H1 (cell line): ENCODE measurements around the gene PGM3. TPM values are rescaled to one million over a fixed set of nuclear protein-coding genes. Genes with fewer than 3 reads are reported as not detected.

ENCODE experiments used
- CHD1 ChIP-seq: IDR thresholded peaks from 2 replicates; pipeline ENCODE4 v1.6.1; 2012; ENCODE audit warnings: low read depth, low read length, improper control_type of control experiment
- EP300 ChIP-seq, 2 experiments: IDR thresholded peaks; 1 replicate in 1 of 2; 2 replicates in 1 of 2; pipeline ENCODE4 v1.6.1; 2011 to 2012; ENCODE audit warnings: low read depth in 2 of 2, low read length in 2 of 2, mild to moderate bottlenecking in 2 of 2, borderline replicate concordance in 1 of 2, inconsistent platforms in 1 of 2, moderate library complexity in 1 of 2
- NANOG ChIP-seq: IDR thresholded peaks from 2 replicates; pipeline ENCODE4 v1.6.1; 2011; ENCODE audit warnings: low read length, low read depth, mild to moderate bottlenecking, inconsistent platforms; ENCODE audit not compliant: insufficient read depth, poor library complexity, severe bottlenecking
- RNF2 ChIP-seq: fragments of 200-900, 300-1000 bp; sonication (generic); IDR thresholded peaks from 2 replicates; pipeline ENCODE4 v1.7.1; 2016; ENCODE audit warnings: borderline replicate concordance, low read depth, mild to moderate bottlenecking, antibody characterized with exemption, low read length; ENCODE audit not compliant: poor library complexity, severe bottlenecking; ENCODE audit errors: missing control alignments
- SIN3A ChIP-seq, 2 experiments: IDR thresholded peaks in 1 of 2; conservative IDR thresholded peaks in 1 of 2; 2 replicates each; pipeline ENCODE4 v1.6.1; 2011 to 2012; ENCODE audit warnings: low read length in 2 of 2, improper control_type of control experiment in 1 of 2, low read depth in 1 of 2, mild to moderate bottlenecking in 1 of 2
- TCF12 ChIP-seq: IDR thresholded peaks from 2 replicates; pipeline ENCODE4 v1.6.1; 2011; ENCODE audit warnings: low read depth, mild to moderate bottlenecking, low read length
- polyA plus RNA-seq, 7 experiments: library from polyadenylated mRNA; depleted of rRNA in 3 of 7; stranded (reverse) in 5 of 7; unstranded in 2 of 7; fragments of >200 nt in 5 of 7; fragments of 200-250 nt in 2 of 7; gene quantifications; 1 replicate in 5 of 7; 2 replicates in 1 of 7; 4 replicates in 1 of 7; pipeline versions ENCODE4 v1.2.1 to v1.2.3, GENCODE V29; 2011 to 2013; ENCODE audit warnings: missing spikeins in 2 of 7, mixed read lengths in 2 of 7
- total RNA-seq: library from RNA; stranded (reverse); fragmentation: NEBNext Ultra II Directional; extraction: Animal tissue kit (Norgen Biotek cat#: 25700); gene quantifications from 2 replicates; pipeline ENCODE4 v1.2.1, GENCODE V29; 2021
- TF ChIP-seq, protein P1 (sequence below), 3 experiments: IDR thresholded peaks; 1 replicate in 2 of 3; 2 replicates in 1 of 3; pipeline versions ENCODE4 v1.5.1 to v1.6.1; 2011; ENCODE audit warnings: low read length in 3 of 3, mild to moderate bottlenecking in 3 of 3, inconsistent platforms in 2 of 3, low read depth in 1 of 3, moderate library complexity in 1 of 3; ENCODE audit not compliant: insufficient read depth in 1 of 3; ENCODE audit errors: control extremely low read depth in 1 of 3

PGM3 gene
- total and polyA plus RNA-seq, 2 of the 8 experiments (the other 6 are each of a cell fraction or from before 2014, with no cell fraction given), result 14.5 to 60.5 TPM

DNA sequence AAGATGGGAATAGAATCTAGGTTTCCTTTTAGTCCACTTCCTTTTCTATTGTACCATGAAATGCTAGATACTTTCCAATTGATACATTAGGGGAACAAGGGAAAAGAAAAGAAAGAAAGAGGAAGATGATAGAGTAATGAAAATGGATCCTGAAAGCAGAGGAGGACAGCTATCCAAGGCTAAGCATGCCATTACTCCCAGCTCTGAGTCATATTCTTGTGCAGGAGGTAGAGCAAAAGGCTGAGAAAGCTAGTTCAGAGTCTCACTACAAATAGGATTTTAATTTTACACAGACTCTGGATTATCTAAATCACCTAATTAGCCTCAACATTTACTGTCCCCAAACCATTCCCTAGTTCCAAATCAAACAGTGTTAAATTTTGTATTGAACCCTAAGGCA, 23.7 kb upstream of the PGM3 start (continued):
- no peak for TF ChIP-seq EP300 (IDR thresholded peaks at IDR 0.05; ENCODE audit: borderline replicate concordance in 1 of 2, low read depth in 2 of 2, low read length in 2 of 2)
- TF ChIP-seq RNF2, result no peak
- TF ChIP-seq NANOG, result no peak
- no peak for TF ChIP-seq CHD1
- TF ChIP-seq TCF12, result no peak
- no peak for TF ChIP-seq SIN3A (conservative IDR thresholded peaks at IDR 0.05 in 1 of 2, IDR thresholded peaks at IDR 0.05 in 1 of 2; ENCODE audit: low read depth in 1 of 2, low read length in 2 of 2)
- TF ChIP-seq, protein P1, sequence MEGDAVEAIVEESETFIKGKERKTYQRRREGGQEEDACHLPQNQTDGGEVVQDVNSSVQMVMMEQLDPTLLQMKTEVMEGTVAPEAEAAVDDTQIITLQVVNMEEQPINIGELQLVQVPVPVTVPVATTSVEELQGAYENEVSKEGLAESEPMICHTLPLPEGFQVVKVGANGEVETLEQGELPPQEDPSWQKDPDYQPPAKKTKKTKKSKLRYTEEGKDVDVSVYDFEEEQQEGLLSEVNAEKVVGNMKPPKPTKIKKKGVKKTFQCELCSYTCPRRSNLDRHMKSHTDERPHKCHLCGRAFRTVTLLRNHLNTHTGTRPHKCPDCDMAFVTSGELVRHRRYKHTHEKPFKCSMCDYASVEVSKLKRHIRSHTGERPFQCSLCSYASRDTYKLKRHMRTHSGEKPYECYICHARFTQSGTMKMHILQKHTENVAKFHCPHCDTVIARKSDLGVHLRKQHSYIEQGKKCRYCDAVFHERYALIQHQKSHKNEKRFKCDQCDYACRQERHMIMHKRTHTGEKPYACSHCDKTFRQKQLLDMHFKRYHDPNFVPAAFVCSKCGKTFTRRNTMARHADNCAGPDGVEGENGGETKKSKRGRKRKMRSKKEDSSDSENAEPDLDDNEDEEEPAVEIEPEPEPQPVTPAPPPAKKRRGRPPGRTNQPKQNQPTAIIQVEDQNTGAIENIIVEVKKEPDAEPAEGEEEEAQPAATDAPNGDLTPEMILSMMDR (IDR thresholded peaks at IDR 0.05; ENCODE audit: control extremely low read depth in 1 of 3, insufficient read depth in 1 of 3, low read depth in 1 of 3, low read length in 3 of 3), result no peak
- TF ChIP-seq, all 59 proteins: peak for 0
